ENCODE results near the gene MRPS14. TPM values are rescaled to one million over a fixed set of nuclear protein-coding genes. Genes with fewer than 3 reads are reported as not detected.
A peak's percentile ranks its signal among the peaks of the same experiment; 100 is the strongest.

MRPS14 gene
- total RNA-seq, 4 donors from 2014 or later = 12.0 to 21.5 (median 15.8) TPM

GRCh38 chr1:174965362-174966007, 57.7 kb downstream of the MRPS14 start:
- H3K27ac ChIP-seq = peak overlapping the region; percentile 62 to 73 (median 66)
- no peaks in the 10 kb centered on the region for H3K27me3 ChIP-seq
- H3K36me3 ChIP-seq = no peaks in the 10 kb centered on the region
- DNase-seq = peak in 2 of 3 donors; percentile 62 to 75
- peaks cover 0 to 36% (median 16%) of the 10 kb centered on the region in 4 donors for H3K4me1 ChIP-seq
- peak overlapping the region; percentile 11 to 30 (median 21) for H3K4me3 ChIP-seq
- no peak for TF ChIP-seq CTCF (IDR thresholded peaks at IDR 0.05)
- no peak for TF ChIP-seq POLR2A (IDR thresholded peaks at IDR 0.05)
- H3K9me3 ChIP-seq = no peaks in the 10 kb centered on the region

- Histone ChIP-seq H3K4me3 (peak overlapping the region; percentile 11 to 30 (median 21)), H3K27me3 (no peaks in the 10 kb centered on the region), H3K36me3 (no peaks in the 10 kb centered on the region), H3K27ac (peak overlapping the region; percentile 62 to 73 (median 66)), H3K4me1 (peaks cover 0 to 36% (median 16%) of the 10 kb centered on the region in 4 donors), H3K9me3 (no peaks in the 10 kb centered on the region)
- TF ChIP-seq POLR2A (IDR thresholded peaks at IDR 0.05) (no peak), CTCF (IDR thresholded peaks at IDR 0.05) (no peak)
- no peak for DNase-seq
Observed at GRCh38 chr1:174964972-174965361, 58.3 kb downstream of the MRPS14 start.

- DNase-seq = no peak
- TF ChIP-seq POLR2A (IDR thresholded peaks at IDR 0.05) = peak in 1 of 2 donors; percentile 33
- TF ChIP-seq CTCF (IDR thresholded peaks at IDR 0.05) = no peak
- Histone ChIP-seq H3K4me3 (peak overlapping the region in 2 of 4 donors; percentile 18 to 30), H3K27me3 (no peaks in the 10 kb centered on the region), H3K27ac (peak overlapping the region; percentile 62 to 73 (median 66)), H3K4me1 (peaks cover 0 to 36% (median 16%) of the 10 kb centered on the region in 4 donors), H3K9me3 (no peaks in the 10 kb centered on the region), H3K36me3 (peaks cover 0 to 3% (median 0%) of the 10 kb centered on the region in 3 donors)
Observed at GRCh38 chr1:174964261-174964971, 58.8 kb downstream of the MRPS14 start.

- no peaks in the 10 kb centered on the region for H3K27me3 ChIP-seq
- no peak for DNase-seq
- H3K4me1 ChIP-seq = peaks cover 0 to 36% (median 16%) of the 10 kb centered on the region in 4 donors
- peaks cover 0 to 8% (median 0%) of the 10 kb centered on the region in 3 donors for H3K36me3 ChIP-seq
- H3K4me3 ChIP-seq = no peak overlapping the region
- no peaks in the 10 kb centered on the region for H3K9me3 ChIP-seq
- no peak for TF ChIP-seq POLR2A (IDR thresholded peaks at IDR 0.05)
- TF ChIP-seq CTCF (IDR thresholded peaks at IDR 0.05) = no peak
- H3K27ac ChIP-seq = peak overlapping the region; percentile 62 to 73 (median 66)
Observed at GRCh38 chr1:174963529-174964125, 59.6 kb downstream of the MRPS14 start.

Small RNA genes lying within 50 kb of the gene (small RNA-seq; reads per million reads assigned to genes)
- gene RF00019 = 0 reads per million in 2 donors
- 0 reads per million in 2 donors for gene RNU6-307P

Other genes starting within 250 kb of the MRPS14 start
- 100 to 1,000 TPM in 2 of 4 donors, 10 to 100 TPM in 2; 15.3 to 139 (median 89.6) TPM for gene CACYBP, start 23.5 kb downstream of the MRPS14 start, total RNA-seq
- under 1 TPM in 2 of 4 donors, not detected in 2; 0.35 to 0.83 TPM for gene TNN, start 44.4 kb upstream of the MRPS14 start, total RNA-seq
- 10 to 100 TPM in 2 of 4 donors, 1 to 10 TPM in 2; 9.7 to 52.8 (median 10.3) TPM for gene KIAA0040, start 169.4 kb upstream of the MRPS14 start, total RNA-seq